NCI-H2227 (cell line): ENCODE measurements around the gene MGAT5.

Experiments
- DNase-seq: peaks from one replicate; lab custom pipeline; 2025; ENCODE audit not compliant: unreplicated experiment; lab: John Stamatoyannopoulos, UW

MGAT5 gene

GRCh38 chr2:134413430-134413829 is 159.6 kb downstream of the MGAT5 start:
- DNase-seq: no peak

GRCh38 chr2:134413912-134414311 is 160.0 kb downstream of the MGAT5 start:
- DNase-seq: no peak

GRCh38 chr2:134416018-134416417 is 162.1 kb downstream of the MGAT5 start:
- DNase-seq: no peak

GRCh38 chr2:134416637-134417036 is 162.8 kb downstream of the MGAT5 start:
- no peak for DNase-seq

- DNase-seq: no peak
Measured at GRCh38 chr2:134417968-134418582, 164.2 kb downstream of the MGAT5 start.

- no peak for DNase-seq
Measured at GRCh38 chr2:134420259-134420658, 166.4 kb downstream of the MGAT5 start.

- DNase-seq: no peak
Measured at GRCh38 chr2:134420920-134421319, 167.0 kb downstream of the MGAT5 start.

GRCh38 chr2:134421556-134422328 is 167.9 kb downstream of the MGAT5 start:
- no peak for DNase-seq

GRCh38 chr2:134425724-134426496 is 172.0 kb downstream of the MGAT5 start:
- DNase-seq: no peak

GRCh38 chr2:134426721-134427120 is 172.8 kb downstream of the MGAT5 start:
- no peak for DNase-seq

GRCh38 chr2:134429886-134430285 is 176.0 kb downstream of the MGAT5 start:
- no peak for DNase-seq

GRCh38 chr2:134431838-134432434 is 178.1 kb downstream of the MGAT5 start:
- DNase-seq: no peak

- DNase-seq: no peak
Measured at GRCh38 chr2:134432435-134432883, 178.6 kb downstream of the MGAT5 start.

GRCh38 chr2:134433469-134433868 is 179.6 kb downstream of the MGAT5 start:
- no peak for DNase-seq

- no peak for DNase-seq
Measured at GRCh38 chr2:134433979-134434378, 180.1 kb downstream of the MGAT5 start.

GRCh38 chr2:134435505-134435904 is 181.6 kb downstream of the MGAT5 start:
- no peak for DNase-seq

GRCh38 chr2:134435936-134436335 is 182.1 kb downstream of the MGAT5 start:
- no peak for DNase-seq

GRCh38 chr2:134436706-134437105 is 182.8 kb downstream of the MGAT5 start:
- DNase-seq: no peak

GRCh38 chr2:134438371-134438770 is 184.5 kb downstream of the MGAT5 start:
- no peak for DNase-seq

GRCh38 chr2:134440336-134440909 is 186.6 kb downstream of the MGAT5 start:
- no peak for DNase-seq
